WTC11 (cell line): ENCODE measurements around the gene RPL13A. TPM values are rescaled to one million over a fixed set of nuclear protein-coding genes. Genes with fewer than 3 reads are reported as not detected.
A peak's percentile ranks its signal among the peaks of the same experiment; 100 is the strongest.

ENCODE experiments used
- ATAC-seq: fragments of 200-7000 bp; cut with Tn5 transposase; 2 replicates; pipeline ENCODE4 v1.10.0; 2021; ENCODE audit warnings: mild to moderate bottlenecking, moderate library complexity
- CTCF ChIA-PET: fragments of 300-600 bp; sonication (Branson Sonifier 250); formaldehyde crosslinking; loops from one replicate; lab custom pipeline; 2021; ENCODE audit warnings: antibody characterized with exemption; lab: Charles Lee
- POLR2A ChIA-PET: fragments of 350-600 bp; sonication (Branson Sonifier 250); formaldehyde crosslinking; loops from one replicate; lab custom pipeline; 2021; ENCODE audit warnings: antibody characterized with exemption; lab: Charles Lee
- DNase-seq: peaks from one replicate; pipeline ENCODE4 v3.0.0; 2021; ENCODE audit warnings: low spot score
- H3K27ac Mint-ChIP-seq: 2 replicates; pipeline ENCODE4 v1.8.0; 2021; ENCODE audit warnings: mixed read lengths
- H3K27me3 Mint-ChIP-seq: 2 replicates; pipeline ENCODE4 v1.8.0; 2021; ENCODE audit warnings: low read depth, mild to moderate bottlenecking, moderate library complexity, mixed read lengths
- H3K36me3 Mint-ChIP-seq: 2 replicates; pipeline ENCODE4 v1.8.0; 2021; ENCODE audit warnings: mixed read lengths
- H3K4me1 Mint-ChIP-seq: 2 replicates; pipeline ENCODE4 v1.8.0; 2022; ENCODE audit warnings: mixed read lengths
- H3K4me3 Mint-ChIP-seq: 2 replicates; pipeline ENCODE4 v1.8.0; 2021; ENCODE audit warnings: mild to moderate bottlenecking, moderate library complexity, mixed read lengths
- H3K9me3 Mint-ChIP-seq: 2 replicates; pipeline ENCODE4 v1.8.0; 2021; ENCODE audit warnings: mixed read lengths
- CDX4 ChIP-seq: fragments of 250-450 bp; sonication (Bioruptor Pico); IDR thresholded peaks from 2 replicates; pipeline ENCODE4 v1.9.0; 2021; ENCODE audit warnings: moderate library complexity, mild to moderate bottlenecking, inconsistent platforms, borderline replicate concordance
- E2F1 ChIP-seq: sonication (generic); formaldehyde crosslinking; IDR thresholded peaks from 2 replicates; pipeline ENCODE4 v1.8.0; 2022; ENCODE audit warnings: mild to moderate bottlenecking, missing genetic modification reagents
- E2F4 ChIP-seq: sonication (generic); formaldehyde crosslinking; IDR thresholded peaks from 2 replicates; pipeline ENCODE4 v1.8.1; 2022; ENCODE audit warnings: low read depth, mild to moderate bottlenecking, moderate library complexity, missing genetic modification reagents, borderline replicate concordance
- ERG ChIP-seq: fragments of 250-450 bp; sonication (Bioruptor Pico); IDR thresholded peaks from 2 replicates; pipeline ENCODE4 v1.8.0; 2021; ENCODE audit warnings: mild to moderate bottlenecking
- GRHL2 ChIP-seq: fragments of 250-450 bp; sonication (Bioruptor Pico); IDR thresholded peaks from 2 replicates; pipeline ENCODE4 v1.8.0; 2022; ENCODE audit warnings: mild to moderate bottlenecking, moderate library complexity; ENCODE audit not compliant: insufficient replicate concordance, severe bottlenecking
- NFATC4 ChIP-seq: fragments of 250-450 bp; sonication (Bioruptor Pico); IDR thresholded peaks from 2 replicates; pipeline ENCODE4 v1.9.0; 2021; ENCODE audit warnings: mild to moderate bottlenecking
- NFE2L1 ChIP-seq: sonication (generic); formaldehyde crosslinking; IDR thresholded peaks from 2 replicates; pipeline ENCODE4 v1.8.1; 2023; ENCODE audit warnings: missing genetic modification reagents
- PREB ChIP-seq: sonication (generic); formaldehyde crosslinking; IDR thresholded peaks from 2 replicates; pipeline ENCODE4 v1.8.1; 2022; ENCODE audit warnings: mild to moderate bottlenecking, missing genetic modification reagents, moderate library complexity, borderline replicate concordance
- PRRX2 ChIP-seq: fragments of 250-450 bp; sonication (Bioruptor Pico); IDR thresholded peaks from 2 replicates; pipeline ENCODE4 v1.8.0; 2021; ENCODE audit warnings: mild to moderate bottlenecking
- SMAD3 ChIP-seq: sonication (generic); formaldehyde crosslinking; IDR thresholded peaks from 2 replicates; pipeline ENCODE4 v1.8.0; 2022; ENCODE audit warnings: missing genetic modification reagents, mild to moderate bottlenecking, borderline replicate concordance
- SP1 ChIP-seq: sonication (generic); formaldehyde crosslinking; conservative IDR thresholded peaks from 2 replicates; pipeline ENCODE4 v1.8.1; 2022; ENCODE audit warnings: missing genetic modification reagents
- ZBTB43 ChIP-seq: sonication (generic); formaldehyde crosslinking; IDR thresholded peaks from 2 replicates; pipeline ENCODE4 v1.8.1; 2023; ENCODE audit warnings: mild to moderate bottlenecking, missing genetic modification reagents
- ZNF138 ChIP-seq: sonication (generic); formaldehyde crosslinking; conservative IDR thresholded peaks from 2 replicates; pipeline ENCODE4 v1.8.1; 2022; ENCODE audit warnings: mild to moderate bottlenecking, moderate library complexity, missing genetic modification reagents
- ZNF416 ChIP-seq: fragments of 250-450 bp; sonication (Bioruptor Pico); IDR thresholded peaks from 2 replicates; pipeline ENCODE4 v1.9.0; 2021; ENCODE audit warnings: mild to moderate bottlenecking, inconsistent platforms
- ZNF425 ChIP-seq: fragments of 250-450 bp; sonication (Bioruptor Pico); conservative IDR thresholded peaks from 2 replicates; pipeline ENCODE4 v1.9.0; 2021; ENCODE audit warnings: mild to moderate bottlenecking
- ZNF532 ChIP-seq: fragments of 250-450 bp; sonication (Bioruptor Pico); IDR thresholded peaks from 2 replicates; pipeline ENCODE4 v1.9.0; 2021; ENCODE audit warnings: mild to moderate bottlenecking, borderline replicate concordance
- total RNA-seq: library from RNA; stranded (reverse); gene quantifications from 3 replicates; pipeline ENCODE4 v1.2.3, GENCODE V29; 2021

RPL13A gene
- total RNA-seq, 1 experiment from 2014 or later = 3,861 TPM

GRCh38 chr19:49491804-49492572 is 4.6 kb downstream of the RPL13A start:
- peaks cover 61% of the 10 kb centered on the region for H3K36me3 Mint-ChIP-seq
- ChIA-PET POLR2A (interaction anchor here (0.6 kb wide), 2 partner anchors 138 to 143 kb away, joined by 3 to 5 read pairs; no protein-coding TSS in a partner anchor), CTCF (interaction anchor here (1.0 to 1.4 kb wide), 3 partner anchors 16 to 79 kb away, joined by 3 to 5 read pairs (median 5); no protein-coding TSS in a partner anchor)
- TF ChIP-seq ZNF138 (0 out of 2 replicates have a peak, but pooled peaks have one; percentile 63), NFATC4 (CRISPR knock-in tag) (no peak; the same call in 1 of the 2 replicates)
- H3K4me3 Mint-ChIP-seq = no peak overlapping the region
- H3K4me1 Mint-ChIP-seq = peaks cover 25% of the 10 kb centered on the region
- peaks cover 6% of the 10 kb centered on the region; the same call in 1 of the 2 replicates for H3K27me3 Mint-ChIP-seq
- DNase-seq = no peak
- H3K9me3 Mint-ChIP-seq = no peaks in the 10 kb centered on the region
- peak overlapping the region; percentile 84 for H3K27ac Mint-ChIP-seq
- no peak for ATAC-seq

- ChIA-PET POLR2A (interaction anchor here (0.6 to 0.7 kb wide), 4 partner anchors 14 to 366 kb away, joined by 3 to 5 read pairs (median 4); no protein-coding TSS in a partner anchor), CTCF (interaction anchor here (1.0 to 2.2 kb wide), 4 partner anchors 14 to 78 kb away, joined by 3 to 7 read pairs (median 5); no protein-coding TSS in a partner anchor)
- peak overlapping the region; percentile 84 for H3K27ac Mint-ChIP-seq
- DNase-seq = no peak
- no peak overlapping the region for H3K4me3 Mint-ChIP-seq
- H3K4me1 Mint-ChIP-seq = peaks cover 33% of the 10 kb centered on the region
- peaks cover 65% of the 10 kb centered on the region for H3K36me3 Mint-ChIP-seq
- peaks cover 4% of the 10 kb centered on the region; the same call in 1 of the 2 replicates for H3K27me3 Mint-ChIP-seq
- no peaks in the 10 kb centered on the region for H3K9me3 Mint-ChIP-seq
- ATAC-seq = peak; percentile 2
- TF ChIP-seq ZNF532 (CRISPR knock-in tag) (peak; percentile 93), SMAD3 (CRISPR knock-in tag) (no peak), NFE2L1 (peak; percentile 18; the same call in 1 of the 2 replicates), GRHL2 (CRISPR knock-in tag) (no peak), E2F1 (CRISPR knock-in tag) (no peak), ZBTB43 (CRISPR knock-in tag) (no peak), E2F4 (no peak), ERG (CRISPR knock-in tag) (peak; percentile 94), ZNF425 (CRISPR knock-in tag) (peak; percentile 97), SP1 (CRISPR knock-in tag) (0 out of 2 replicates have a peak, but pooled peaks have one; percentile 23), PREB (CRISPR knock-in tag) (no peak), PRRX2 (peak; percentile 95), ZNF416 (peak; percentile 96), CDX4 (CRISPR knock-in tag) (0 out of 2 replicates have a peak, but pooled peaks have one; percentile 23)
These were observed 5.4 kb downstream of the RPL13A start for GRCh38 chr19:49492573-49493405.
